GM19023 (cell line): ENCODE measurements around the gene SNRK.

Source experiments
- ATAC-seq: cut with Tn5 transposase; IDR thresholded peaks from one replicate; pipeline ENCODE4 v1.9.1; 2021; ENCODE audit warnings: mild to moderate bottlenecking, moderate library complexity; ENCODE audit not compliant: unreplicated experiment

The SNRK gene

DNA sequence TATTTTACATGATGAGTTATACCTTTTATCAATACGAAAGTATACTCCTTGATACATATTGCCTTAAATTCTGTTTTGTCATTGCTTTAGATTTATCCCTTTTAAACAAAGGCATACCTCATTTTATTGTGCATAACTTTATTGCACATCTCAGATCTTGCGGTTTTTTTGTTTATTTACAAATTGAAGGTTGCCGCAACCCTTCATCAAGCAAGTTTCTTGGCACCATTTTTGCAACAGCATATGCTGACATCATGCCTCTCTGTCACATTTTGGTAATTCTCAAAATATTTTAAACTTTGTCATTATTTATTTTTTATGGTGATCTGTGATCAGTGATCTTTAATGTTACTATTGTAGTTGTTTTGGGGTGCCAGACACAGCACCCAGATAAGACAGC lies 20.9 kb downstream of the SNRK start:
- no peak for ATAC-seq

DNA sequence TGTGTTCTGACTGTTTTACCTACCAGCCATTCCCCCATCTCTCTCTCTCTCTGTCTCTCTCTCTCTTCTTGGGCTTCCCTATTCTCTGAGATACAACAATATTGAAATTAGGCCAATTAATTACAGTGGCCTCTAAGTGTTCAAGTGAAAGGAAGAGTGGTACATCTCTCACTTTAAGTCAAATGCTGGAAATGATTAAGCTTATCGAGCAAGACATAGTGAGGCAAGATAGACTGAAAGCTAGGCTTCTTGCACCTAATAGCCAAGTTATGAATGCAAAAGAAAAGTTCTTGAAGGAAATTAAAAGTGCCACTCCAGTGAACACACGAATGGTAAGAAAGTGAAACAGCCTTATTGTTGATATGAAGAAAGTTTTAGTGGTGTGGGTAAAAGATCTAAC lies 21.3 kb downstream of the SNRK start:
- no peak for ATAC-seq

DNA sequence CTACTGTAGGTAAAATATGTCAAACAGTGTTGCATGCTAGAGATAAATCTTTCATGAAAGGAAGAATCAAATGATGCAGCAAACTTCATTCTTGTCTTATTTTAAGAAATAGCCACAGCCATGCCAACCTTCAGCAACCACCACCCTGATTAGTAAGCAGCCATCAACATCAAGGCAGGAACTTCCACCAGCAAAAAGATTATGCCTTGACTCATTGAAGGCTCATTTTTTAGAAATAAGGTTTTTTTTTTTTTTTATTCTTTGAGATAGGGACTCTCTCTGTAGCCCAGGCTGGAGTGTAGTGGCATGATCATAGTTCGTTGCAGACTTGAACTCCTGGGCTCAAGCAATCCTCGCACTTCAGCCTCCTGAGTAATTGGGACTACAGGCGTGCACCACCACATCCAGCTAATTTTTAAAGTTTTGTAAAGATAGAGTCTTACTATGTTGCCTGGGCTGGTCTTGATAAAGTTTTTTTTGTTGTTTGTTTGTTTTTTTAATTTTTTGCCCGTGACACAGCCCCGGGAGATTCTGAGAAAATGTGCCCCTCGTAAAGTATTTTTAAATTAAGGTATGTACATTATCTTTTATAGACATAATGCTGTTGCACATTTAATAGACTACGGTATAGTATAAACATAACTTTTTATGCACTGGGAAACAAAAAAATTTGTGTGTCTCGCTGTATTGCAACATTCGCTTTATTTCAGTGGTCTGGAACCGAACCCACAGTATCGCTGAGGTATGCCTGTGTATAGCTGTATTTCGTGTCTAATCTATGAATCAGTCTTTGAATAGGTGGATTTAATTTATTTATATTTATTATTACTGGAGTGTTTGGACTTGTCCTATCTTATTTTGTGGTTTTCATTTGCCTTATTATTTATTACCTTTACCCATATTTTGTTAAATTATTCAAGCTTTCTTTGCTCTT lies 23.3 kb downstream of the SNRK start:
- ATAC-seq, result no peak

DNA sequence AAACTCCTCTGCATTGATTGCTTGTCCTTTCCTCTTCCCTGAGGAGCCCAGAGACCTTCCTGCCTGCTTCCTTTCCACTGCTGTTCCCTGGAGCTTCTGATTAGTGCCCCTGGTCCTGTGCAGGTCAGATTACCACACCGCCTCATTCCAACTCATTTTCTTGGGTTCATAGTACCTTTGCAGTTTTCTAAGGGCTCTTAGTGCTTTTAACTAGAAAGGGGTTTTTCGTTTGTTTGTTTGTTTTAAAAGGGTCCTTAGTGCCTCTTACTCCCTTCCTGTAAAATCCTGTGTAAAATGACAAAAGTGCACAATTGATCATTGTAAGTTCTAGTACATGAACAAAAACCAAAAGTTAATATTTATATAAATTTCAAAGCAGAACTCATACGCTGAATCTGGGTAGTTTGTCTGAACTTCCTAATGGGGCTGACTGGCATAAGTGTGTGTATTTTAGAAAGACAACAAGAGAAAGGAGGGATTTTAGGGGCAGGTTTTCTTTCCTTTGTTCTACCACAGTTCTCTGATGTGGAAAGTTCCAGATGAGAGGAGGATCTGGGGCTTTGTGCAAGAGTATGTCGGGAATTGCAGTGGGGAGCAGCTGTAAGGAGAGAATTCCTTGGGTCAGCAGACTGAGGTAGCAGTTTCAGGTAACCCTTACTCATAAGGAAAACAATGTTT lies 30.6 kb downstream of the SNRK start:
- ATAC-seq, result no peak

DNA sequence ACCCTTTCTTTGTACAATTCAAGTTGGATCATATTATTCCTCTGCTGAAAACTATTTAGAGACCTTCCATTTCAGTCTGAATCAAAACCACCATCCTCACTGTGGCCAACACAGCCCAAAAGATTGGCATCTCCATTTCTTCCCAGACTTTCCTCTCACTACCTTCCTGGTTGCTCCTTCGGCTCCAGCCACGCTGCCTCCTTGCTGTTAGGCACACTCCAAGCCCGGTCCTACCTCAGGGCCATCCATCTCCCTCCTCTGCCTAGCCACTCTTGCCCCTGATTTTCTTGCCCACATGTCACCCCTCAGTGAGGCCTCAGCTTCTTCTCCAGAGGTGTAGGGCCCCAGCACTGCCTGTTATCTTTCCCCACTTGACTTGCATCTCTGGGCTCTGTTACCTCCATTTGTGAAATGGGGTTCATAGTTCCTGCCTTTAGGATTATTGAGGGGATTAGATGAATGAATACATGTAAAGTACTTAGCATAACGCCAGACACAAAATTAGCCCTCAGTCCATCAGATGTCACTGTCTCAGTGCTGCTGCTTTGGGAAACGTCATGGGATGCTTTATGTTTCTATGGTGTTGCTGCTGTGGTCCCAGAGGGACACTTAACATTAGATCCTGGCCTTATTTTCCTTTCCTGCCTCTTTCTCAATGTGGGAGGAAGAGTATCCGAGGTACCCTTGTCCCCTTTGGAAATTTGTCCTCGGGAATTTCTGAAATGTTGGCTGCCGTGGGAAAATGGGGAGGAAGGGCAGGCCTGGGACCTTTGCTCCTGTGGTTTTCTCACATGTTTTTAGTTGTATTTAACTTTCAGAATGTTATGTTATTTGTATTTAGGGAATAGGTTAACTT lies 31.3 kb downstream of the SNRK start:
- no peak for ATAC-seq

DNA sequence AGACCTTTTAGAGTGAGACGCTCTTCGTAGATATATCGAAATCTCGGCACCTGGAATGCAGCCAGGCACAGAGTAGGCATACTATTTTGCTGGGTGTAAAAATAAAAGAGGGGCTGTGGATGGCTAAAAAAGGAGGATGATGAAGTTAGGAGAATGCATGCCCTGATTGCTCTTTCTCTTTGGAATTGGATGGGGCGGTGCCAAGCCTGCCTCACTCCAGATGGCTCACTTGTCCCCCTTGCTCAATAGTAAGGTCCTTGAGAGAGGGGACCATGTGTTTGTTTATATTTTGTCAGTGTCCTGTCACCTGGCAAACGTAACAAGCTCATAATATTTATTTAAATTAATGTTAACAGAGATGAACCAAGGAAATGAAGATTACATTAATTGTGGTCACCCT lies 33.0 kb downstream of the SNRK start:
- no peak for ATAC-seq

DNA sequence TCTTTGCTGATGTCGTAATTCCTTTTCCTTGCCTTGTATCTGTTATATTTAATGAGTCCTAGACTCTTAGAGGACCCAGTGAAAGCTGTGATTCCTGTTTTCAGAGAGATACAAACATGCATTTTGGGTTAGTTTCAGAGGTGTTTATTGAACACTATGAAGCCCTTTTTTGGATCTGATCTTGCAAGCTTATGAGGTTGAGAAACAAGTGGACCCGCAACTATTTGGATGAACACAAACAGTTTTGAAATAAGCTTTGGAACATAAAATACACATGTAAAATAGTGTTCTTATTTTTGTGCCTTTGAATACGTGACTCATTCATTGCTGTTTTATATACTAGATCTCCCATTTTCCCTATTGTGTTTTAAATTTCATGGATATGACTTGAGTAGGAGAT lies 33.5 kb downstream of the SNRK start:
- ATAC-seq, result no peak

DNA sequence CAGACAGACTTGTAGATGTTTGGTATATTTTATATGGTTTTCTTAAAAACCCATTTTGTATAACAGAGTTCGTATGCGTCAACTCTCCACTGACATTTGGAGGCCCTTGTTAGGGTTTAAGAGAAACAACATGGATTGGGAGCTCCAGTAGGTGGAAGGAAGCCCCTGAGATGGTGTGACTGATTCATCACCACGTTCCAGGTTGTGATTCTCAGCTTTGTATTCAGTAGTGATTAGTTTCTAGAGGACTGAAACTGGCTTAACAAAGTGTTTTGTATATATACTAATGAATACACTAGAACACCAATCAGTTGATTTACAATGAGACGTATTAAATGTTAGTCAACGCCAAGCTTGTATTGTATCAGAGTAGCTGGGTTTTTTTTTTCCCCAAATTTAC lies 33.9 kb downstream of the SNRK start:
- no peak for ATAC-seq

DNA sequence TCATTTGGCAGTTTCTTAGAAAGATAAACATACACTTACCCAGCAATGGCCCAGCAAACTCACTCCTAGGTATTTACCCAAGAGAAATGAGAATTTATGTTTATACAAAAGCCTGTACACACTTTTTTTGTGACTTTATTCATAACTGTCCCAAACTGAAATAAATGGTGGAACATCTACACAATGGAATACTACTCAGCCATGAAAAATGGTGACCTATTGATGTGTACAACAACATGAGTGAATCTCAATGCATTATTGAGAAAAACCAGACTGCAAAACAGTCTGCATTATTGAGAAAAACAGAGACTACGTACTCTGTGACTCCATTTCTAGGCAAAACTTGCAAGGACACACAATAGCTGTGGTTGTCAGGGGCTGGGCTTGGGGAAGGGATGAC lies 37.2 kb downstream of the SNRK start:
- no peak for ATAC-seq

DNA sequence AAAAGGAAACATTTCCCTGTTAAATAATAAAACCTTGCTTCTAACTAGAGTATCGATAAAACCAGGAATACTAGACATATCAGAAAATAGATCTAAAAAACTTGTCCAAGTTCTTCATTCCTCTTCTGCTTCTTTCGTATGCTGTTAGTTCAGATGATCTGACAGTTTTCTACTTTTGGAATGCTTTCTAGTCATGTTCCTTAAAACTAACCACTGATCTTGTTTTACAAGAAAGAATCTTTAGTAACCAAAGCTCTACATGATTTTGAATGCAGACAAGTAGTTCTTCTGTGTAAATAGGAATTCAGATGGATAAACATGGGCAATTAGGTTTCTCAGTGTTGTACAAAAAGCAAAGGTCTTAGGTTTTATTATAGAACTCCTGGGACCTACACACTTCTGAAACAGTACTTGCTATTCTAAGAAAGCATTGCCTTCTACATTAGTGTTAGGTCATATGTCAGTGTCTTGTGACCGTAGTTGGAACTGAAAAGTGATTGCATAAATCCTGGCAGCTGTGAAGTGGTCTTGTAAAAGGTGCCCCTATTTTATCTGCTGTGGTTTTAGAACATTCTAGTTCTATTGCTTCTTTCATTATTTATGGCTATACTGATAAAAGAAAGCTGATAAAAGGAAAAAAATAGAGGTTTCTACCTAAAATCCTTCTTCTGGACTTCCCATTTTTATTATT lies 40.7 kb downstream of the SNRK start:
- no peak for ATAC-seq

DNA sequence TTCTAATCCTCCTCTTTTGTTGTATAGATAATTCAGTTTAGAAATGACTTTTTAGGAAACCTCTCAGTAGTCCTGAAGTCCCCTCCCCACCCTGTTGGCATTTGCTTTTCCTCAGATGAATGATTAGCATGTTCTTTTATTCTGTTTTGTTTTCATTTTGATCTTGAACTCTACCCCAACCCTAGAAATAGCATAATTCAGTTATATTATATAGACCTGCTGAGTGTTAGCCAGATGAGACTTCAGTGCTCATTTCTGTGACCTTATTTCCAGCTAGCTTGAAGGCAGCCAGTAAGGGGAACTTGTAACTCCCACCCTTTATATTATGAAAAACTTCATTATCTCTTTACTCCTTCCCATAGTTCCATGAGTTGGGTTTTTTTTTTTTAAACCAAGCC lies 41.2 kb downstream of the SNRK start:
- no peak for ATAC-seq

DNA sequence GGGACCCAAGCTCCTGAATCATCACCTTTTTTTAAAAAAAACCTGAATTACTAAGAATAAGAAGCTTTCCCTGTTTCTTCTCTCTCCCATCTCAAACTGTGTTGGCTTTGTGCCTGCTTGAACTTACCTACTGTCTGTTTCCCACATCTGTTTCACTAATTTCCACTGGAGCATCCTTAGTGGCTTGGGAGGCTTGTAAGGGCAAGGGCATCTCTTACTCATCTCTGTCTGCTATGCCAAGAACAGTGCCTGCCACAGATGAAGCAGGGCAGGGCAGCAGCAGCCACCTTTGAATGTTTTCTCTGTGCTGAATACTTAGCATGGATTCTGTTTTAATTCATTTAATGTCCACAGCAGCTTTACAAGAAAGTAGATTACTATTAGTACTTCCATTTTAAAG lies 42.3 kb downstream of the SNRK start:
- no peak for ATAC-seq

DNA sequence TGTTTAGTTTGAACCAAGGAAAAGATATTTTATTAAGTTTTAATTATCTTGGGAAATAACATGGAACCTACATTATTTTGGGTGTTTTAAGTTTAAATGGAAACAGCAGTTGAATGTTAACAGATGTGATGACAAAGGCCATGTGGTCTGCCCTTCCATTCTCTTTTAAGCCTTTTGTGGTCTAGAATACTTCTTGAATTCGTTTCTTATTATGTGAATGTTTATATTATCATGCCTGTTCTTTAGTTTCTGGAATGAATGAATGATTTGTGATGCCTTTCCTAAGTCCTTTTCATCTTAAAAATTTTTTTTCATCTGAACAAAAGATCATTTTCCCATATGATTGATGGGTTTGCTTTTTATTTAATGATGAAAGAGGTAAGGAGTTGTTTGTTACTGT lies 44.6 kb downstream of the SNRK start:
- ATAC-seq, result no peak

DNA sequence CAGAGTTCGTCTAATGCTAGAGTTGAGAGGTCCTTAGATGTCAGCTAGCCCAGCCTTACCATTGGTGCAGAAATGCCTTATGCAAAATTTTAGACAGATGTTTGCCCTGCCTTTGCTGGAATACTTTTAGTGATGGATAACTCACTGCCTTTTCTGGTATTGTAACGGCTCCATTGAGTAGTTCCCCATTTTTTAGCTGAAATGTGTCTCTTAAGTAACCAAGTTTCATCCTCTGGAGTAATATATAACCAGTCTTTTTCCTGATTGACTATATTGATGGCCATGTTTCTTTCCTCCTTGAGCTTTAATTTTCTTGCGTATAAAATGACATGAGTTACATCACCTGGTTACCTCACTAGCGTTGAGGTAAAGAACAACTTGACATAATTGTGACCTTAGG lies 45.0 kb downstream of the SNRK start:
- ATAC-seq, result no peak

DNA sequence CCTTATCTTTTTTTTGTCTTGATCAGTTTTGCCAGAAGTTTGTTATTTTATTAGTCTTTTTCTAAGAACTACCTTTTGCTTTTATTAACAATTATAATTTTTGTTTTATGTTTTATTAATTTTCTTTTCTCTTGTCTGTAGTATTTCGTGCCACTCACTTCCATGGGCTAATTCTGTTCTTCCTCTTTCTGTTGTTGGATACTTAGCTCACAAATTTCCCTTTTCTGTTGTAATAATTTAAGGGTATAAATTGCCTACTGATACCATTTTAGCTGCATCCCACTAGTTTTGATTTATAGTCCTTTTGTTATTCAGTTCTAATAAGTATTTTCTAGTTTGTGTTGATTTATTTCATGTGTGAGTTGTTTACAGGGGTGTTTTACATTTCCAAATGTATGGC lies 48.6 kb downstream of the SNRK start:
- ATAC-seq, result no peak

DNA sequence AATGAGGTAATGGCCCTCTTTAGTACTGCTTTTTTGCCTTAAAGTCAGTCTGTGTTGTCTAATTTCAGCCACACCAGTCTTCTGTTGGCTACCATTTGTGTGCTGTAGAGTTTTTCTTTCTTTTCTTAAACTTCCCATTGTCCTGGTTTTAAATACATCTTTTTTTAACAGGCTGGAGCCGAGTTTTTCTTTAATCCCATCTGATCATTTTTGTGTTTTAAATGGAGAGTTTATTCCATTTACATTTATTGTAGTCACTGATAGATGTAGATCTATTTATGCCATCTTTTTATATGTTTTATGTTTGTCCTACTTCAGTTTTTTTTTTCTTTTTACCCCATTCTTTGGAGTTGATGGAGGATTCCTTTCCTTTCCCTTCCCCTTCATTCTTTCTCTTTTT lies 49.5 kb downstream of the SNRK start:
- no peak for ATAC-seq

DNA sequence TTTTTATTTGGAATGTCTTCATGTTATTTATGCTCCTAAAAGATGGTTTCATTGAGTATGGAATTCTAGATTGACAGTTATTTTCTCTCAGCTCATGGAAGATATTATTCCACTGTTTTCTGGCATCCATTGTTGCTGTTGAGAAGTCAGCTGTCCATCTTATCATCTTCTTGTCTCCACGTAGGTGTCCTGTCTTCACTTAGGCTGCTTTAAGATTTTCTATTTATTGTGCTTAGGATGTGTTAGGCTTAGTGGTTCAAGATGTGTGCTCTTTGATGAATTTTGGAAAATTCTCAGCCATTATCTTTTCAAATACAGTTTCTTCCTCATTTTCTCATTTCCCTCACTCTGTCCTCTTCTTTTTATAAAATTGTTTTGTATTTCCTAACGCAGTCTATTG lies 52.0 kb downstream of the SNRK start:
- no peak for ATAC-seq

DNA sequence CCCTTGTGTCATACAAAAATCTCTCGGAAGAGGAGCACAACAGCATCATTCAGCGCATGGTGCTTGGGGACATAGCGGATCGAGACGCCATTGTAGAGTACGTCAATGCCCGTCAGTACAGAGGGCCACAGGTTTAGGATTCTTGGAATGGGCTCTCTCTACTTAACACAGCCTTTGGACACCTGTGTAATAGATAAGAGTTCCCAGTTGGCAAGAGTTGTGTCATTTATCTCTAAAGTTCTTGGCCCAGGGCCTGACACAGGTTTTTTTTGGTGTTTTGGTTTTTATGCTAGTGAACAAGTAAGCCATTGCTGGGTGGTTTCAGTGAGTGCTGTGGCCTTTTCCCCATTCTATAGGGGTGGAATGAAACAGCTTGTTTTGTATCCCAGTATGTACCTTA lies 54.1 kb downstream of the SNRK start:
- no peak for ATAC-seq

DNA sequence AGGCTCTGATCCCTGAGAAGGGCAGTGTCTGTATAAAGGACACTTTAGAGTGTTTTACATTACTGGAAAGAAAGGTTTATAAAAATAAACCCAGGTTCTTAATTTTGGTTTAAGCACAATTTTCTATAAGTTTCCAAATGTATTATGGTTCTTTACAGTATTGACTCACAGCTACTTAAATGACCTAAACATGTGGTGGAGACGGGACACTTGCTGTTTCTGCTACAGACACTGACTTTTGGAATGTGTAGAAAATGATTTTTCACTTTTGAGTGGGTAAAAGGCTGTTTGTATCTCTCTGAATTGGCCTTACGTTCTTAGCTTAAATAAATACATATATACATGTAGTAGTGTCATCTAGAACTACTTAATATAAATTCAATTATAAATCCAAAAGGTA lies 55.4 kb downstream of the SNRK start:
- no peak for ATAC-seq

DNA sequence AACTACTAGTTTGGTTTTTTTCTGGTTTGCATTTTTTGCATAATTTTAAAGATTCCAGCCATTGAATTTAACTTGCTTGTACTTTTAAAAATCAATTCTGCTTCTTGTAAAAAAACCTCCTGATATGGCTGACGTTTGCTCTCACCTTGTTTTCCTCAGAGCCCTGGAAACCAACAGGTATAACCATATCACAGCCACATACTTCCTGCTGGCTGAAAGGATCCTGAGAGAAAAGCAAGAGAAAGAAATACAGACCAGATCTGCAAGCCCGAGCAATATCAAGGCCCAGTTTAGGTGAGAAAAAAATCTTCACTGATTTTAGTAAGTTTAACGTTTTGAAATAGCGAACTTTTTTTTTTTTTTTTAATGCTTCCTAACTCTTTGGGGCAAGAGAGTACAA lies 56.8 kb downstream of the SNRK start:
- no peak for ATAC-seq

DNA sequence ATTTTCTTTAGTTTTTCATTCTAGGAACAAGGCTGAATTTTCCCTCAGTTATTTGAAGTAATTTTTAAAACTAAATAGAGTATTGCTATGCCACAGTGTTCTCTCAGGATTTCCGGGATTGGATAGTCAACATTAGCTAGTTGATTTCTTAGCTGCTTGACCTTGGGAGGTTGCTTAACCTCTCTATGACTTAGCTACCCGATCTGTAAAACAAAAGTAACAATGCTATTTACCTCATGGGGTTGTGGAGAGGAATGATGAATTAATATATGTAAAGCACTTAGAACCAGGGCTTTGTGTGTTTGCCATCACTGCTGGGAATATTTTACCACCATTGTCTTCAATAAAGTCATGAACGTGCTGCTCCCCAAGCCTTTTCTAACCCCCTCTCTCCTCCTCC lies 57.5 kb downstream of the SNRK start:
- ATAC-seq, result no peak
